ENCODE results near the gene SAP25.

DNA sequence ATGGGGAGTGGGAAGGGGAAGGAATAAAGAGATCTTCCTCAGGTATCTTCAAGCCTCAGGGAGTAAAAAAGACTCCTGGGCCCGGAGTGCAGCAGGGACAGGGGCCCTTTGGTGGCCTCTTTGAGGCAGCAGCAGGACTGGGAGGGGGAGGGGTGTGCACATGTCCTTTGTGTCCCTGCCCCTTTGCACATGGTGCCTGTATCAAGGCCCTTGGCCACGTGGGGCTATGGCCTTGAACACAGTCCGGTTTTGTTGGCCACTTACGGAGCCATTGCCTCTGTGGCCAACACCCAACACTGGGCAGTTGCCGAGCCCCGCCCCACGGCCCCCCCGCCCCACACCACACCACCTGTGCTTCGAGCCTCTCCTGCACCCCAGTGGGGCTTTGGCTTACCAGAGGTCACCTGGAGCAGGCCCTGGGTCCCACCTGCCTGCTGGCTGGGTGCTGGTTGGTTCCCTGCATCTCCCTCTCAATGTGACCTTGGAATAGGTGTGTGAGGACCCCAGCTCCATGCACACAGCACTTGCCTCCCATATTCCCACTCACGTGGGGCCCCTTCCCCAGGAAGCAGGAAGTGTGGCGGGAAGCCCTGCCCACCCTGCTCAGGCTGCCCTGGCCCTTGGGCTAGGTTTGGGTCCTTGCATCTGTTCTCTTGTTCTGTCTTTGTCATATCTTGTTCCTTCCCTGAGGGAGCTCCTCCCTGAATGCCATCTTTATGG, 5.4 kb downstream of the SAP25 start:
- TF ChIP-seq TBP (IDR thresholded peaks at IDR 0.05; ENCODE audit: low read depth, low read length): no peak
- no peak for TF ChIP-seq POLR2A (IDR thresholded peaks at IDR 0.05; ENCODE audit: control extremely low read depth in 1 of 2, low read depth in 2 of 2, low read length in 2 of 2)
